GM10266 (cell line): ENCODE data around the gene AGBL1.

Experiments
- DNase-seq: peaks from one replicate; pipeline ENCODE4 v3.0.0; 2012; ENCODE audit errors: extremely low spot score
- CTCF ChIP-seq: IDR thresholded peaks from 2 replicates; pipeline ENCODE4 v1.5.1; 2012; ENCODE audit warnings: mild to moderate bottlenecking, low read depth; ENCODE audit not compliant: control insufficient read depth, insufficient read depth; ENCODE audit errors: missing control alignments

Gene AGBL1

DNA sequence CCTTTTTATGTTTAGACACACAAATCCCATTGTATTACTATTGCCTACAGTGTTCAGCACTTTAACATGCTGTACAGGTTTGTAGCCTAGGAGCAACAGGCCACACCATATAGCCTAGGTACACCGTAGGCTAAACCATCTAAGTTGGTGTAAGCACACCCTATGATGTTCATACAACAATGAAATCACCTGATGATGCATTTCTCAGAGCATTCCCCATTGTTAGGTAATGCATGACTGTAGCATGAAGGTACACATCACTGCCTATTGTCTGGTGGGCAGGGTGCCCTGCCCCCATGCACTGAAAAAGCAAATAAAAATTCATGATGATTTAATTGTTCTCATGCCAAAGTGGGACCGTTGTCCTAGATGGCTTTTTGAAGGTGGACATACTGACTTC is 183.6 kb downstream of the AGBL1 start:
- DNase-seq = no peak
- no peak for TF ChIP-seq CTCF

DNA sequence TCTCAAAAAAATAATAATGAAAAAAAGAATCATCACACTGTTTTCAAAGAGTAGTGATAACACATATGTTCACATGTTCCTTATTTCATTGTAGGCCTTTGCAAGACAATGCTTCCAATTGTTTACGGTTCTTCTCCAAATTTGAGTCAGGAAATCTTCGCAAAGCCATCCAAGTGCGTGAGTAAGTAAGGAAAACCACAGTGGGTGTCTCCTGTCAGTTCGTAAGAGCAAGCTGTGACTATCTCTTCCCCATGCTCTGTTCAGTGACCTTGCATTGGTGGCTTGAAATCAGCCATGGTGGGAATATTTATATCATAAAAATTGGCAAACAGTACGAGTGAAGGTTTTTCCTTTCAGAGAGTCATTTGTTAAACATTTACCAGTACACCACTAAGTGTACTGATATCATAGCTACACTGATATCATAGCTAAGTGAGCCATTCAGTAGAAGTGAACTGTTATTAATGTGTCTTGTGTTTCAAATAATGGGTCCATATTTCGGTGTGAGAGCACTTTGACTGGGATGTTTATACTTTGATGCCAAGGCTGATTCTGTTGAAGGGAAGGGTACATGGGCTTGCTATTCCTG is 187.3 kb downstream of the AGBL1 start:
- DNase-seq = no peak
- no peak for TF ChIP-seq CTCF

GRCh38 chr15:86267892-86268291 is 188.2 kb downstream of the AGBL1 start:
- TF ChIP-seq CTCF = no peak
- no peak for DNase-seq

GRCh38 chr15:86268558-86268957 is 188.9 kb downstream of the AGBL1 start:
- TF ChIP-seq CTCF = no peak
- no peak for DNase-seq

- DNase-seq = no peak
- TF ChIP-seq CTCF = no peak
Observed at GRCh38 chr15:86273309-86273708, 193.6 kb downstream of the AGBL1 start.

DNA sequence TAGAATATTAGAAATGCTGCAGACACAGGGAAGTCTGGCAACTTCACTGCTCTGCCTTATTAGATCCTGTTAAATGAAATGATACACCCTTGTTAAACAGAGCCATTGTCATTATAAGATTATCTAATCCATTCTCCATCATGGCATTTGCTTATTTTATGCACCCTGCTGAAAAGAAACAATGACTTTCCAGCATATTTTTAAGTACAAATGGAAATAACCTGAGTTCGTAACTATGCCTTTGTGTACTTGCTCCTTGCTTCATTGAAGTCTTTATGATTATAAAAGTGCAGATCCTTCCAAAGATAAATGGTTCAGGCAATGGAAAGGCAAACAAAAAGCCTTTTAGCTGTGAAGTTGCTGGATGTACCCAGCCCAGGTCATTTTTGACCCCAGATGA is 195.7 kb downstream of the AGBL1 start:
- no peak for TF ChIP-seq CTCF
- no peak for DNase-seq

DNA sequence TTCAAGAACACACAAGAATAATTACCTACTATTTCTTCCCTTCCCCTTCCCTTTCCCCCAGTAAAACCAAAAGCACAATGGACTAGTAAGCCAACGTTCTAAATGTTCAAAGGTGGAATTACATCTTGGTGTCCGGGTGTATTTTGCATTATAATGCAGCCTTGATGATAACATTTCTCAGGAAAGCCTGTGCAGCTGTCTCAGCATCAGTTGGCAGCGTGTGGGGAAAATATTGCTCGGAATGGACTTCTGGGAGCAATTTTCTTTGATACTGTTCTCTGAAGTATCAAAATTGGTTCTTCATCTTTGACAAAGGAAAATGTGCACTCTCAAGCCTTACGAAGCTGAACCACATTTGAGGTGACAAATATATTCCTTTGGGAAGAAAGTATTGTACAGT is 198.9 kb downstream of the AGBL1 start:
- DNase-seq = no peak
- no peak for TF ChIP-seq CTCF
